ENCODE data around the gene ODF2L.

ODF2L gene

GRCh38 chr1:86346388-86346787 is 49.7 kb downstream of the ODF2L start:
- no peak for DNase-seq
- Histone ChIP-seq H3K14ac (ENCODE audit: low read length in 2 of 2) (no peak overlapping the region), H2AK5ac (ENCODE audit: low read length, severe bottlenecking) (no peak overlapping the region), H3K23ac (ENCODE audit: low read length in 2 of 2) (no peak overlapping the region), H2BK12ac (ENCODE audit: low read length in 2 of 2) (no peak overlapping the region), H3K9ac (ENCODE audit: low read length) (no peak overlapping the region), H2BK15ac (ENCODE audit: low read depth, poor library complexity, severe bottlenecking) (no peak overlapping the region), H3K4me3 (ENCODE audit: insufficient read depth in 1 of 2, low read depth in 1 of 2, low read length in 2 of 2) (no peak overlapping the region), H3K27ac (ENCODE audit: low read length, poor library complexity, severe bottlenecking) (no peak overlapping the region), H2BK120ac (ENCODE audit: low read depth, low read length) (no peak overlapping the region), H3K4me1 (ENCODE audit: control insufficient read depth, insufficient read depth, low read depth, low read length) (no peaks in the 10 kb centered on the region), H3K36me3 (ENCODE audit: control insufficient read depth in 1 of 2, insufficient read depth in 2 of 2, low read depth in 1 of 2, low read length in 2 of 2) (peaks cover 0 to 21% of the 10 kb centered on the region in 2 experiments), H3K79me1 (replicated peaks; ENCODE audit: low read length, poor library complexity, severe bottlenecking) (no peaks in the 10 kb centered on the region), H3K9me3 (ENCODE audit: control insufficient read depth, low read length) (no peaks in the 10 kb centered on the region), H3K4me2 (ENCODE audit: low read length, poor library complexity, severe bottlenecking) (no peak overlapping the region), H4K91ac (ENCODE audit: low read length) (no peak overlapping the region), H3K4ac (ENCODE audit: low read depth in 1 of 2, low read length in 2 of 2) (no peak overlapping the region), H3K18ac (ENCODE audit: low read depth in 1 of 2, low read length in 2 of 2) (no peak overlapping the region), H3K27me3 (ENCODE audit: control insufficient read depth in 1 of 2, insufficient read depth in 1 of 2, low read length in 2 of 2) (no peaks in the 10 kb centered on the region), H4K8ac (ENCODE audit: low read length) (no peak overlapping the region), H2AFZ (ENCODE audit: low read depth, low read length) (no peak overlapping the region), H2BK5ac (ENCODE audit: low read depth, low read length, poor library complexity, severe bottlenecking) (no peak overlapping the region)
- WGBS = 100% methylated on average over 1 of the region's 1 CpG

GRCh38 chr1:86345042-86345441 is 51.1 kb downstream of the ODF2L start:
- Histone ChIP-seq H3K4me3 (ENCODE audit: insufficient read depth in 1 of 2, low read depth in 1 of 2, low read length in 2 of 2) (no peak overlapping the region), H4K91ac (ENCODE audit: low read length) (no peak overlapping the region), H3K9me3 (ENCODE audit: control insufficient read depth, low read length) (no peaks in the 10 kb centered on the region), H2BK15ac (ENCODE audit: low read depth, poor library complexity, severe bottlenecking) (no peak overlapping the region), H3K36me3 (ENCODE audit: control insufficient read depth in 1 of 2, insufficient read depth in 2 of 2, low read depth in 1 of 2, low read length in 2 of 2) (peaks cover 0 to 16% of the 10 kb centered on the region in 2 experiments), H2BK12ac (ENCODE audit: low read length in 2 of 2) (no peak overlapping the region), H2AK5ac (ENCODE audit: low read length, severe bottlenecking) (no peak overlapping the region), H2BK120ac (ENCODE audit: low read depth, low read length) (no peak overlapping the region), H3K79me1 (replicated peaks; ENCODE audit: low read length, poor library complexity, severe bottlenecking) (no peaks in the 10 kb centered on the region), H2BK5ac (ENCODE audit: low read depth, low read length, poor library complexity, severe bottlenecking) (no peak overlapping the region), H3K4me2 (ENCODE audit: low read length, poor library complexity, severe bottlenecking) (no peak overlapping the region), H3K9ac (ENCODE audit: low read length) (no peak overlapping the region), H4K8ac (ENCODE audit: low read length) (no peak overlapping the region), H3K18ac (ENCODE audit: low read depth in 1 of 2, low read length in 2 of 2) (no peak overlapping the region), H2AFZ (ENCODE audit: low read depth, low read length) (no peak overlapping the region), H3K14ac (ENCODE audit: low read length in 2 of 2) (no peak overlapping the region), H3K27me3 (ENCODE audit: control insufficient read depth in 1 of 2, insufficient read depth in 1 of 2, low read length in 2 of 2) (no peaks in the 10 kb centered on the region), H3K27ac (ENCODE audit: low read length, poor library complexity, severe bottlenecking) (no peak overlapping the region), H3K23ac (ENCODE audit: low read length in 2 of 2) (no peak overlapping the region), H3K4ac (ENCODE audit: low read depth in 1 of 2, low read length in 2 of 2) (no peak overlapping the region), H3K4me1 (ENCODE audit: control insufficient read depth, insufficient read depth, low read depth, low read length) (no peaks in the 10 kb centered on the region)
- no peak for DNase-seq
- no CpG with 5 or more reads among the region's 2 CpGs for WGBS

- Histone ChIP-seq H2AK5ac (ENCODE audit: low read length, severe bottlenecking) (no peak overlapping the region), H3K27me3 (ENCODE audit: control insufficient read depth in 1 of 2, insufficient read depth in 1 of 2, low read length in 2 of 2) (peaks cover 0 to 4% of the 10 kb centered on the region in 2 experiments), H2AFZ (ENCODE audit: low read depth, low read length) (no peak overlapping the region), H4K8ac (ENCODE audit: low read length) (no peak overlapping the region), H3K4me2 (ENCODE audit: low read length, poor library complexity, severe bottlenecking) (no peak overlapping the region), H3K4me1 (ENCODE audit: control insufficient read depth, insufficient read depth, low read depth, low read length) (no peaks in the 10 kb centered on the region), H3K18ac (ENCODE audit: low read depth in 1 of 2, low read length in 2 of 2) (no peak overlapping the region), H3K14ac (ENCODE audit: low read length in 2 of 2) (no peak overlapping the region), H2BK12ac (ENCODE audit: low read length in 2 of 2) (no peak overlapping the region), H2BK5ac (ENCODE audit: low read depth, low read length, poor library complexity, severe bottlenecking) (no peak overlapping the region), H3K9ac (ENCODE audit: low read length) (no peak overlapping the region), H3K23ac (ENCODE audit: low read length in 2 of 2) (no peak overlapping the region), H2BK120ac (ENCODE audit: low read depth, low read length) (no peak overlapping the region), H3K9me3 (ENCODE audit: control insufficient read depth, low read length) (no peaks in the 10 kb centered on the region), H3K4ac (ENCODE audit: low read depth in 1 of 2, low read length in 2 of 2) (no peak overlapping the region), H2BK15ac (ENCODE audit: low read depth, poor library complexity, severe bottlenecking) (no peak overlapping the region), H3K27ac (ENCODE audit: low read length, poor library complexity, severe bottlenecking) (no peak overlapping the region), H4K91ac (ENCODE audit: low read length) (no peak overlapping the region), H3K36me3 (ENCODE audit: control insufficient read depth in 1 of 2, insufficient read depth in 2 of 2, low read depth in 1 of 2, low read length in 2 of 2) (no peaks in the 10 kb centered on the region), H3K79me1 (replicated peaks; ENCODE audit: low read length, poor library complexity, severe bottlenecking) (no peaks in the 10 kb centered on the region), H3K4me3 (ENCODE audit: insufficient read depth in 1 of 2, low read depth in 1 of 2, low read length in 2 of 2) (no peak overlapping the region)
- DNase-seq = no peak
- WGBS = 81% methylated on average over 7 of the region's 7 CpGs
These were observed 56.2 kb downstream of the ODF2L start for GRCh38 chr1:86339906-86340305.

- H3K4me1 ChIP-seq (ENCODE audit: control insufficient read depth, insufficient read depth, low read depth, low read length) = no peaks in the 10 kb centered on the region
- WGBS = 68% methylated on average over 7 of the region's 7 CpGs
- H3K79me1 ChIP-seq (replicated peaks; ENCODE audit: low read length, poor library complexity, severe bottlenecking) = no peaks in the 10 kb centered on the region
- H3K9me3 ChIP-seq (ENCODE audit: control insufficient read depth, low read length) = no peaks in the 10 kb centered on the region
- no peak overlapping the region for H3K27ac ChIP-seq (ENCODE audit: low read length, poor library complexity, severe bottlenecking)
- no peak overlapping the region for H4K91ac ChIP-seq (ENCODE audit: low read length)
- H2BK5ac ChIP-seq (ENCODE audit: low read depth, low read length, poor library complexity, severe bottlenecking) = no peak overlapping the region
- H2AFZ ChIP-seq (ENCODE audit: low read depth, low read length) = no peak overlapping the region
- no peak overlapping the region for H2AK5ac ChIP-seq (ENCODE audit: low read length, severe bottlenecking)
- no peak overlapping the region for H3K23ac ChIP-seq (ENCODE audit: low read length in 2 of 2)
- DNase-seq = peak; percentile 9
- no peak overlapping the region for H3K18ac ChIP-seq (ENCODE audit: low read depth in 1 of 2, low read length in 2 of 2)
- no peak overlapping the region for H4K8ac ChIP-seq (ENCODE audit: low read length)
- no peak overlapping the region for H3K9ac ChIP-seq (ENCODE audit: low read length)
- no peak overlapping the region for H3K4ac ChIP-seq (ENCODE audit: low read depth in 1 of 2, low read length in 2 of 2)
- no peak overlapping the region for H2BK15ac ChIP-seq (ENCODE audit: low read depth, poor library complexity, severe bottlenecking)
- H2BK120ac ChIP-seq (ENCODE audit: low read depth, low read length) = no peak overlapping the region
- no peak overlapping the region for H2BK12ac ChIP-seq (ENCODE audit: low read length in 2 of 2)
- no peak overlapping the region for H3K4me2 ChIP-seq (ENCODE audit: low read length, poor library complexity, severe bottlenecking)
- no peaks in the 10 kb centered on the region for H3K36me3 ChIP-seq (ENCODE audit: control insufficient read depth in 1 of 2, insufficient read depth in 2 of 2, low read depth in 1 of 2, low read length in 2 of 2)
- H3K4me3 ChIP-seq (ENCODE audit: insufficient read depth in 1 of 2, low read depth in 1 of 2, low read length in 2 of 2) = no peak overlapping the region
- H3K27me3 ChIP-seq (ENCODE audit: control insufficient read depth in 1 of 2, insufficient read depth in 1 of 2, low read length in 2 of 2) = peaks cover 0 to 4% of the 10 kb centered on the region in 2 experiments
- H3K14ac ChIP-seq (ENCODE audit: low read length in 2 of 2) = peak overlapping the region in 1 of 2 experiments; percentile 11
These were observed 56.9 kb downstream of the ODF2L start for GRCh38 chr1:86339014-86339812.

All from mesenchymal stem cell (in vitro differentiated cells and primary cell).